Tibial artery (tissue), 4 donors: Measurements from ENCODE around the gene ABCG1.

Experiments
- DNase-seq, 2 donors: peaks; one replicate each; pipeline ENCODE4 v3.0.0-alpha.2; 2019
- H3K27ac ChIP-seq, 2 donors: fragments of 200-600 bp; sonication (generic) in 1 of 2; 1 replicate in 1 of 2; 2 replicates in 1 of 2; pipeline ENCODE4 v1.5.1; 2018 to 2019; ENCODE audit warnings: mild to moderate bottlenecking in 1 of 2
- H3K27me3 ChIP-seq, 2 donors: fragments of 200-600 bp; sonication (generic) in 1 of 2; one replicate each; pipeline versions ENCODE4 v1.5.1 to v1.6.0; 2016 to 2019
- H3K36me3 ChIP-seq, 3 donors: fragments of 200-600 bp; sonication (generic) in 2 of 3; one replicate each; pipeline ENCODE4 v1.5.1; 2016 to 2019; ENCODE audit warnings: mild to moderate bottlenecking in 2 of 3
- H3K4me1 ChIP-seq, 4 donors: fragments of 200-600 bp; sonication (generic) in 2 of 4; 1 replicate in 3 of 4; 2 replicates in 1 of 4; pipeline ENCODE4 v1.5.1; 2016 to 2019
- H3K4me3 ChIP-seq, 2 donors: fragments of 200-600 bp; sonication (generic) in 1 of 2; 1 replicate in 1 of 2; 2 replicates in 1 of 2; pipeline ENCODE4 v1.5.1; 2018 to 2019; ENCODE audit warnings: mild to moderate bottlenecking in 2 of 2
- H3K9me3 ChIP-seq, 3 donors: fragments of 200-600 bp; sonication (generic) in 1 of 3; one replicate each; pipeline ENCODE4 v1.5.1; 2016 to 2019
- intact Hi-C: fragments of 100-400 bp; cut with DNase I; formaldehyde crosslinking; loops from one replicate; pipeline ENCODE4 v1.15.0; 2023; ENCODE audit warnings: low total_unique reads
- TF ChIP-seq, protein P1 (sequence below), 2 experiments: fragments of 200-600 bp in 1 of 2; fragments of 450-650 bp in 1 of 2; IDR thresholded peaks; one replicate each; pipeline ENCODE4 v1.5.1; 2017 to 2019; ENCODE audit warnings: antibody characterized with exemption in 2 of 2, mild to moderate bottlenecking in 1 of 2, moderate library complexity in 1 of 2

The ABCG1 gene

GRCh38 chr21:42247716-42248115 is 28.8 kb downstream of the ABCG1 start:
- Histone ChIP-seq H3K36me3 (no peaks in the 10 kb centered on the region), H3K9me3 (no peaks in the 10 kb centered on the region), H3K4me1 (peaks cover 0 to 5% (median 0%) of the 10 kb centered on the region in 4 donors), H3K27ac (no peak overlapping the region), H3K4me3 (no peak overlapping the region), H3K27me3 (peaks cover 0 to 25% of the 10 kb centered on the region in 2 donors)
- TF ChIP-seq, protein P1, sequence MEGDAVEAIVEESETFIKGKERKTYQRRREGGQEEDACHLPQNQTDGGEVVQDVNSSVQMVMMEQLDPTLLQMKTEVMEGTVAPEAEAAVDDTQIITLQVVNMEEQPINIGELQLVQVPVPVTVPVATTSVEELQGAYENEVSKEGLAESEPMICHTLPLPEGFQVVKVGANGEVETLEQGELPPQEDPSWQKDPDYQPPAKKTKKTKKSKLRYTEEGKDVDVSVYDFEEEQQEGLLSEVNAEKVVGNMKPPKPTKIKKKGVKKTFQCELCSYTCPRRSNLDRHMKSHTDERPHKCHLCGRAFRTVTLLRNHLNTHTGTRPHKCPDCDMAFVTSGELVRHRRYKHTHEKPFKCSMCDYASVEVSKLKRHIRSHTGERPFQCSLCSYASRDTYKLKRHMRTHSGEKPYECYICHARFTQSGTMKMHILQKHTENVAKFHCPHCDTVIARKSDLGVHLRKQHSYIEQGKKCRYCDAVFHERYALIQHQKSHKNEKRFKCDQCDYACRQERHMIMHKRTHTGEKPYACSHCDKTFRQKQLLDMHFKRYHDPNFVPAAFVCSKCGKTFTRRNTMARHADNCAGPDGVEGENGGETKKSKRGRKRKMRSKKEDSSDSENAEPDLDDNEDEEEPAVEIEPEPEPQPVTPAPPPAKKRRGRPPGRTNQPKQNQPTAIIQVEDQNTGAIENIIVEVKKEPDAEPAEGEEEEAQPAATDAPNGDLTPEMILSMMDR (IDR thresholded peaks at IDR 0.05), result no peak
- DNase-seq, result no peak
- intact Hi-C loops, result no loop called here

DNA sequence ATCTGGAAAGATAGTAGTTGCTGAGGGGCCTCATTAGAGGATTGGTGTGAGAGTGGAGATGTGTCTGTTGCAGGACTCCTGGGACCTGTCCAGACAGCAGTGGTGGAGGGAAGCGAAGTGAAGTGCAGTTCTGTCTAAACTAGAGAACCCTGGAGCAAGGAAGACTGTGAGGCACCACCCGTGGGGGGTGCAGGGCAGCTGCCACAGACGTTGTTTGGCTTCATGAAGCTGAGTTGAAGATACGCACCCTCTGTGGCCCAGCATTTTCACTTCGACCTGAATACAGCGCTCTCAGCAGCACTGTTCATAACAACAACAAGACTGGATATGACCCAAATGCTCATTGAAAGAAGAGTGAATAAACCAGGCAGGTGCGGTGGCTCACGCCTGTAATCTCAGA is 29.3 kb downstream of the ABCG1 start:
- intact Hi-C loops, result no loop called here
- Histone ChIP-seq H3K9me3 (no peaks in the 10 kb centered on the region), H3K27ac (no peak overlapping the region), H3K27me3 (peaks cover 0 to 28% of the 10 kb centered on the region in 2 donors), H3K4me1 (peaks cover 0 to 5% (median 0%) of the 10 kb centered on the region in 4 donors), H3K4me3 (no peak overlapping the region), H3K36me3 (no peaks in the 10 kb centered on the region)
- TF ChIP-seq, protein P1 (IDR thresholded peaks at IDR 0.05), result no peak
- no peak for DNase-seq

- H3K27ac ChIP-seq, result no peak overlapping the region
- peaks cover 0 to 5% (median 0%) of the 10 kb centered on the region in 4 donors for H3K4me1 ChIP-seq
- H3K9me3 ChIP-seq, result no peaks in the 10 kb centered on the region
- TF ChIP-seq, protein P1 (IDR thresholded peaks at IDR 0.05), result no peak
- no peaks in the 10 kb centered on the region for H3K36me3 ChIP-seq
- H3K27me3 ChIP-seq, result peaks cover 0 to 32% of the 10 kb centered on the region in 2 donors
- H3K4me3 ChIP-seq, result no peak overlapping the region
- DNase-seq, result no peak
- intact Hi-C loops, result no loop called here
Measured at GRCh38 chr21:42248783-42249597, 30.1 kb downstream of the ABCG1 start.

DNA sequence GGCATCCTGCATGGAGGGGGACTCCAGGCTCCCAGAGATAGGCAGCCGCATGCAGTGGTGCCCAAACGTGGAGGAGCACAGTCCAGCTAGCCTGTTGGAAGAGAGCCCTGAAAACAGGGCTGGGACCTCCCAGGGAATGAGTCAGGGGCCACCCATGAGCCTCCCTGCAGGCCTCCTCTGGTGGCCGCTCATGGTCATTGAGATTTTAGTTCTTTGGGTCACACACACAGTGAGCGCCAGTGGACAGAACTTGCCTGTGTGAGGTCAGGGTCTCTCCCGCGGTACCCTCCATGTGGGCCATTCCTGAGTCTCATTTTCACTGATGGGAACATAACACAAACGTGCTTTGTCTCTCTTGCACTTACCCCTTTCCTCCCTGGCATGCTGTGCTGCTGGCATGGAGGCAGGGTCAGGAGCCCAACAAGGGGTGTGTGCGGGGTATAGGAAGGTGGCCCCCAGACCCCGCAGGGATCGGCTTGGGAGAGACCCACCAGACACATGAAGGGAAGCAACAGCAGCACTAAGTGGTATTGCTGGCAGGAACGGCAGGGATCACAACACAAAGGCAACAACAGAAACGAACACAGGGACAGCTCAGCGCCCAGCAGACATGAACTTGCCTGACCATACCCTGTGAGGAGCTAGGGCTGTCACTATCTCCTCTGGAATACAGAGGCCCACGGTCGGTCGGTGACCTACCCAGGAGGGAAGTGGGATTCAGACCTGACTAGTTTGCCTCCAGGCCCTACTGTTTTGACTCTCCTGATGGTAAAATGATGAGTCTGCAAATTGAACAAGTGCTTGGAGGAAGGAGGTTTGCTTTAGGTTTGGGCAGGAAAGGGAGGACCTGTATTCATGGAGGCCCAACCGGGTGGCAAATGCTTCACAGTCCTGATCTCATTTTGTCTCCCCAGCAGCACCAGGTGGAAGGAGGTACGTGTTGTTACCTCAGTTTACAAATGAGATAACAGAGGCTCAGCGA is 31.8 kb downstream of the ABCG1 start:
- Histone ChIP-seq H3K36me3 (no peaks in the 10 kb centered on the region), H3K4me3 (no peak overlapping the region), H3K27ac (no peak overlapping the region), H3K4me1 (peaks cover 0 to under 1% (median 0%) of the 10 kb centered on the region in 4 donors), H3K27me3 (peaks cover 0 to 20% of the 10 kb centered on the region in 2 donors), H3K9me3 (no peaks in the 10 kb centered on the region)
- DNase-seq, result no peak
- TF ChIP-seq, protein P1 (IDR thresholded peaks at IDR 0.05), result no peak
- intact Hi-C loops, result no loop called here

- Histone ChIP-seq H3K4me3 (no peak overlapping the region), H3K36me3 (no peaks in the 10 kb centered on the region), H3K27ac (no peak overlapping the region), H3K27me3 (peaks cover 0 to 21% of the 10 kb centered on the region in 2 donors), H3K4me1 (no peaks in the 10 kb centered on the region), H3K9me3 (no peaks in the 10 kb centered on the region)
- TF ChIP-seq, protein P1 (IDR thresholded peaks at IDR 0.05), result no peak
- intact Hi-C loops, result no loop called here
- no peak for DNase-seq
Measured at GRCh38 chr21:42251654-42252324, 32.8 kb downstream of the ABCG1 start.
